Kidney (tissue), 14 donors: ENCODE results near the gene LDLRAD4. TPM values are rescaled to one million over a fixed set of nuclear protein-coding genes. Genes with fewer than 3 reads are reported as not detected.

Experiments
- DNase-seq, 5 donors: peaks; one replicate each; pipeline ENCODE4 v3.0.0-alpha.2; 2013 to 2020
- FAIRE-seq: peaks from 2 replicates; lab custom pipeline; 2012; peaks lifted over from hg19 to GRCh38; lab: Jason Lieb, UNC
- H3K27ac ChIP-seq, 2 donors: one replicate each; pipeline ENCODE4 v1.7.0; 2013; ENCODE audit warnings: low read depth in 2 of 2, low read length in 2 of 2, inconsistent platforms in 1 of 2
- H3K27me3 ChIP-seq: one replicate; pipeline ENCODE4 v1.7.1; 2013; ENCODE audit warnings: low read length, inconsistent platforms; ENCODE audit not compliant: control insufficient read depth, insufficient read depth
- H3K36me3 ChIP-seq, 3 donors: one replicate each; pipeline versions ENCODE4 v1.7.0 to v1.7.1; 2013; ENCODE audit warnings: low read length in 3 of 3, control low read depth in 1 of 3, inconsistent platforms in 1 of 3; ENCODE audit not compliant: insufficient read depth in 3 of 3, control insufficient read depth in 2 of 3
- H3K4me1 ChIP-seq, 3 donors: one replicate each; pipeline versions ENCODE4 v1.7.0 to v1.7.1; 2013; ENCODE audit warnings: low read length in 3 of 3, inconsistent platforms in 1 of 3, low read depth in 1 of 3; ENCODE audit not compliant: control insufficient read depth in 2 of 3, insufficient read depth in 2 of 3
- H3K4me3 ChIP-seq, 3 donors: one replicate each; pipeline versions ENCODE4 v1.7.0 to v1.8.1; 2013; ENCODE audit warnings: low read length in 3 of 3, control low read depth in 1 of 3, inconsistent platforms in 1 of 3
- H3K9ac ChIP-seq, 3 donors: one replicate each; pipeline versions ENCODE4 v1.7.0 to v1.7.1; 2013; ENCODE audit warnings: low read length in 3 of 3, control low read depth in 1 of 3, inconsistent platforms in 1 of 3
- H3K9me3 ChIP-seq, 3 donors: one replicate each; pipeline versions ENCODE4 v1.7.0 to v1.7.1; 2013; ENCODE audit warnings: low read length in 3 of 3, control low read depth in 1 of 3, inconsistent platforms in 1 of 3; ENCODE audit not compliant: control insufficient read depth in 2 of 3, insufficient read depth in 1 of 3
- intact Hi-C: fragments of 100-400 bp; cut with DNase I; formaldehyde crosslinking; loops from one replicate; pipeline ENCODE4 v1.11.1; 2022
- polyA plus RNA-seq: library from polyadenylated mRNA; stranded (reverse); fragments of 350-450 nt; fragmentation: Illumina TruSeq; extraction: RNeasy Lipid Tissue Mini Kit (QIAGEN cat#74804); gene quantifications from one replicate; pipeline ENCODE4 v1.2.3, GENCODE V29; 2014; ENCODE audit warnings: low read depth, low replicate concordance; ENCODE audit not compliant: insufficient read depth
- total RNA-seq: library from RNA; stranded (reverse); fragmentation: NEBNext Ultra II Directional; extraction: Animal tissue kit (Norgen Biotek cat#: 25700); gene quantifications from one replicate; pipeline ENCODE4 v1.2.1, GENCODE V29; 2021
- TF ChIP-seq, protein P1 (sequence below): IDR thresholded peaks from 3 replicates; pipeline ENCODE4 v1.5.1; 2012; ENCODE audit warnings: mild to moderate bottlenecking, moderate library complexity, borderline replicate concordance; ENCODE audit not compliant: insufficient read depth; ENCODE audit errors: extremely low read depth
- donor health status: control.
- donor health status: control.
- donor health status: control.
- donor health status: control.
- donor health status: control.
- donor health status: DM: yes; HTN: yes; CAD: no.
- donor health status: Normal renal cell carcinoma (clear cell type).

LDLRAD4 gene
- total and polyA plus RNA-seq, 2 donors from 2014 or later = 2.3 to 42.3 TPM

DNA sequence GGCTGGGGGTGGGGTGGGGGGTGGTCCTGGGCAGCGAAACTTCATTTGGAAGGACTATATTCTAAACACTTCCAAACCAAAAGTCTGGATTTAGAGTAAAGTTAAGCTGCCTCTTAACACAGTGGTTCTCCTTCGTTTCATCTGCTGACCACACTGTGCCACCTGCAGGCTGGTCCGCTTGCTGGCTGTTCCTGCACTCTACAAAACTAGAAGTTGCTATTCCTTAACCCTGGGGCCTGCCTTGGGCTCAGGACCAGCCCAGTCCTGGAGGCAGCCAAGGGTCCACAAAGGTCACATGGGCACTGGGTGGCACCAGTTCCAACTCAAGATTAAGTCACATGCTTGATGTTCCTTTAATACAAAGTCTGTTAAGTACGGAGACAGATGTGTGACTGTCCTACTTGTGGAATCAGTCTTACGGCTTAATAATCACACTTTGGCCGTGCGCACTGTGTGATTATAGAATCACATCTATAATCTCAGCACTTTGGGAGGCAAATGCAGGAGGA, 312.4 kb downstream of the LDLRAD4 start:
- no peaks in the 10 kb centered on the region for H3K27me3 ChIP-seq
- intact Hi-C loops = loop anchor here (10.0 kb wide), 1 partner anchor 316 kb away; the partner anchor contains the start of gene LDLRAD4
- FAIRE-seq (no peak), DNase-seq (peak in 3 of 5 donors; percentile 59 to 71 (median 64))
- no peak overlapping the region for H3K9ac ChIP-seq
- H3K9me3 ChIP-seq = no peaks in the 10 kb centered on the region
- no peak overlapping the region for H3K4me3 ChIP-seq
- TF ChIP-seq, protein P1, sequence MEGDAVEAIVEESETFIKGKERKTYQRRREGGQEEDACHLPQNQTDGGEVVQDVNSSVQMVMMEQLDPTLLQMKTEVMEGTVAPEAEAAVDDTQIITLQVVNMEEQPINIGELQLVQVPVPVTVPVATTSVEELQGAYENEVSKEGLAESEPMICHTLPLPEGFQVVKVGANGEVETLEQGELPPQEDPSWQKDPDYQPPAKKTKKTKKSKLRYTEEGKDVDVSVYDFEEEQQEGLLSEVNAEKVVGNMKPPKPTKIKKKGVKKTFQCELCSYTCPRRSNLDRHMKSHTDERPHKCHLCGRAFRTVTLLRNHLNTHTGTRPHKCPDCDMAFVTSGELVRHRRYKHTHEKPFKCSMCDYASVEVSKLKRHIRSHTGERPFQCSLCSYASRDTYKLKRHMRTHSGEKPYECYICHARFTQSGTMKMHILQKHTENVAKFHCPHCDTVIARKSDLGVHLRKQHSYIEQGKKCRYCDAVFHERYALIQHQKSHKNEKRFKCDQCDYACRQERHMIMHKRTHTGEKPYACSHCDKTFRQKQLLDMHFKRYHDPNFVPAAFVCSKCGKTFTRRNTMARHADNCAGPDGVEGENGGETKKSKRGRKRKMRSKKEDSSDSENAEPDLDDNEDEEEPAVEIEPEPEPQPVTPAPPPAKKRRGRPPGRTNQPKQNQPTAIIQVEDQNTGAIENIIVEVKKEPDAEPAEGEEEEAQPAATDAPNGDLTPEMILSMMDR = peak; percentile 55
- no peak overlapping the region for H3K27ac ChIP-seq
- H3K36me3 ChIP-seq = no peaks in the 10 kb centered on the region
- no peaks in the 10 kb centered on the region for H3K4me1 ChIP-seq

DNA sequence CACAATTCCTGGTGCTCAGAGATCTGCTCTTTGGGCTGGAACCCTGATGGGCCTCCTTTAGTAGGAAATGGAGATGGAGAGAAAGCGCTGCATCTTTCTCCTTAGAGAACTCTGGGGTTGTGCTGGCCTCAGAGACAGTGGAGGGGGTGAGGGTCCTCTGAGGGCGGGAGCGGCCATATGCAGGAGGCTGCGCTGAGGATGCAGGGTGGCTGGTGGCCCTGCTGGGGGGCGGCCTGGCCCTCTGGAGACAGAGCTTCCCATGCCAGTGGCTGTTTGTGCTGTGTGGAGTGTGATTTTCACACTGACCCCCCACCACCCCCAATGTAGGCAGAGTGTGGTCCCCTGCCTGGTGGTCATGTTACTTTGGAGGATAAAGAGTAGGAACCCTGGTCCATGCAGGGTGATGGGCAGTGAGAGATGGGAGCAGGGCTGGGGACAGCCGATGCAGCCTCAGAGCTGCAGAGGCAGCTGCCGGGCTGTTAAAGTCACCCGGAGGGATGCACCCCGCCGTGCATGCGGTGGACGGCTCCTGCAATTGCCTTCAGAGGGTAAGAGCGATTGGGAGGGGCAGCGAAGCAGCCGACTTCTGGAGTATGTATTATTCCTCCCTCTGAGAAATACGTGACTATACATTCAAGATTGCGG, 313.2 kb downstream of the LDLRAD4 start:
- H3K4me1 ChIP-seq = no peaks in the 10 kb centered on the region
- H3K9ac ChIP-seq = no peak overlapping the region
- intact Hi-C loops = loop anchor here (10.0 kb wide), 1 partner anchor 317 kb away; the partner anchor contains the start of gene LDLRAD4
- H3K36me3 ChIP-seq = no peaks in the 10 kb centered on the region
- no peak overlapping the region for H3K4me3 ChIP-seq
- FAIRE-seq (no peak), DNase-seq (no peak)
- TF ChIP-seq, protein P1 = no peak
- no peaks in the 10 kb centered on the region for H3K9me3 ChIP-seq
- H3K27me3 ChIP-seq = no peaks in the 10 kb centered on the region
- no peak overlapping the region for H3K27ac ChIP-seq

DNA sequence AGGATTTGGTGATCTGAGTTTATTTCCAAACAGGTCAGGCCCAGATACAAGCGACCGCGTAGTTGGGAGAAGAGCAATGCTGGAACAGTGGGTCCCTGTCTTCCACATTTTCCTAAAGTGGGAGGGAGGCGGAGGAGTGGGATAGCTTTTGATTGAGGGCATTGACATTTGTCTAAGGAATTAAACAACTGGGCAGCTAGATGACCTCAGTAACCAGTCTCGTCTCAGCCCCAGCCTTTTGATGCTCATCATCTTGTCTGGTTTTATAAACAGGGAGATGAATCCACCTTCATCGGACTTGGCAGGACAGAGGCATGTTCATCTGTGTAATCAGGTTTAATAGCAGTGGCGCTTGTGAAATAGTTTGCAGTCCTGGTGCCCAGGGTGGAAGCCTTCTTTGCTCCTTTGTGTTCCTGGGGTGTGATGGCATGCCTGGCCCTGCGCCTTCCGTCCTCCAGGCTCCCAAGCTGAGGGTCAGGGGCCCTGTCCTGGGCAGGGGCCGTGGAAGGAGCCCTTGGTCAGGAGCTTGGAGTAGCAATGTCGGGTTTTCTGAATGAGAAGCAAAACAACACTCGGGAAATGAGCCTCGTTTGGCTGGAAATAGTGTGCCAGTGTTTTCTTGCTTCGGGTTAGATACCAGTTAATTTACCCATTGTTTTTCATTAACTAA, 314.0 kb downstream of the LDLRAD4 start:
- Histone ChIP-seq H3K9ac (no peak overlapping the region), H3K36me3 (no peaks in the 10 kb centered on the region), H3K9me3 (no peaks in the 10 kb centered on the region), H3K4me1 (no peaks in the 10 kb centered on the region), H3K27ac (no peak overlapping the region), H3K27me3 (no peaks in the 10 kb centered on the region), H3K4me3 (no peak overlapping the region)
- DNase-seq (no peak), FAIRE-seq (no peak)
- TF ChIP-seq, protein P1 = no peak
- intact Hi-C loops = loop anchor here (10.0 kb wide), 1 partner anchor 318 kb away; the partner anchor contains the start of gene LDLRAD4
